ENCODE measurements around the gene LBHD2.

- TF ChIP-seq CTCF (IDR thresholded peaks at IDR 0.05; ENCODE audit: low read depth, low read length, missing input control) (no peak), TAF1 (conservative IDR thresholded peaks at IDR 0.05) (no peak), REST (IDR thresholded peaks at IDR 0.05) (no peak), JUND (IDR thresholded peaks at IDR 0.05) (no peak), YY1 (IDR thresholded peaks at IDR 0.05) (no peak)
Measured at GRCh38 chr14:103059556-103059955, 24.5 kb upstream of the LBHD2 start.
